Smooth muscle cell of trachea (primary cell): ENCODE measurements around the gene SPDYE5. TPM values are rescaled to one million over a fixed set of nuclear protein-coding genes. Genes with fewer than 3 reads are reported as not detected.

Experiments used
- total RNA-seq: library from RNA; depleted of rRNA; stranded (reverse); fragments of >200 nt; gene quantifications from 2 replicates; pipeline ENCODE4 v1.2.1, GENCODE V29; 2014

Gene SPDYE5, protein sequence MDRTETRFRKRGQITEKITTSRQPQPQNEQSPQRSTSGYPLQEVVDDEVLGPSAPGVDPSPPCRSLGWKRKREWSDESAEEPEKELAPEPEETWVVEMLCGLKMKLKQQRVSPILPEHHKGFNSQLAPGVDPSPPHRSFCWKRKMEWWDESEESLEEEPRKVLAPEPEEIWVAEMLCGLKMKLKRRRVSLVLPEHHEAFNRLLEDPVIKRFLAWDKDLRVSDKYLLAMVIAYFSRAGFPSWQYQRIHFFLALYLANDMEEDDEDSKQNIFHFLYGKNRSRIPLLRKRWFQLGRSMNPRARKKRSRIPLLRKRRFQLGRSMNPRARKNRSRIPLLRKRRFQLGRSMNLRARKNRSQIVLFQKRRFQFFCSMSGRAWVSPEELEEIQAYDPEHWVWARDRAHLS
- not detected in 2 replicates for total RNA-seq

GRCh38 chr7:75492020-75492419 lies at the start of gene SPDYE5:
Gene SPDYE5 (plus strand): TSS chr7:75492320. CDS start chr7:75494048, 1,728 bp downstream.

GRCh38 chr7:75485979-75486643 lies 6.0 kb upstream of the SPDYE5 start, which contains the start of gene POM121C:
Gene POM121C (minus strand): TSS chr7:75486299. CDS start chr7:75441496, 44,803 bp downstream.

Other genes with a start within 250 kb of the SPDYE5 start
- gene TRIM73, start 96.7 kb upstream of the SPDYE5 start, total RNA-seq, result 0.44 and 3.1 TPM in 2 replicates
- 12.1 and 12.4 TPM in 2 replicates for gene POM121C, start 6.0 kb upstream of the SPDYE5 start, total RNA-seq
- gene HIP1, start 246.6 kb downstream of the SPDYE5 start, total RNA-seq, result 12.1 and 19.4 TPM in 2 replicates